ENCODE results near the gene CDH4.
"Not testable (repeated sequence)": the region's sequence is repeated elsewhere in the genome, so short reads cannot be mapped to it uniquely, and the experiment has no call there.

The CDH4 gene

GRCh38 chr20:61965606-61966491, 713.8 kb downstream of the CDH4 start:
- Histone ChIP-seq H3K4me3 (ENCODE audit: low read length in 2 of 2) (no peak overlapping the region), H3K27ac (ENCODE audit: low read depth in 2 of 2, low read length in 2 of 2) (no peak overlapping the region), H3K9me3 (ENCODE audit: control insufficient read depth in 2 of 2, low read length in 2 of 2) (no peaks in the 10 kb centered on the region), H3K36me3 (ENCODE audit: control insufficient read depth in 2 of 2, insufficient read depth in 2 of 2, low read length in 2 of 2) (no peaks in the 10 kb centered on the region), H3K9ac (ENCODE audit: low read depth in 1 of 2, low read length in 2 of 2) (no peak overlapping the region), H3K27me3 (ENCODE audit: control insufficient read depth in 2 of 2, insufficient read depth in 2 of 2, low read length in 2 of 2) (peaks cover 6 to 8% of the 10 kb centered on the region in 2 donors), H3K4me1 (ENCODE audit: control insufficient read depth in 2 of 2, insufficient read depth in 2 of 2, low read length in 2 of 2) (no peaks in the 10 kb centered on the region)

GRCh38 chr20:61966492-61967244, 714.6 kb downstream of the CDH4 start:
- Histone ChIP-seq H3K9me3 (ENCODE audit: control insufficient read depth in 2 of 2, low read length in 2 of 2) (no peaks in the 10 kb centered on the region), H3K36me3 (ENCODE audit: control insufficient read depth in 2 of 2, insufficient read depth in 2 of 2, low read length in 2 of 2) (peaks cover 0 to 2% of the 10 kb centered on the region in 2 donors), H3K27me3 (ENCODE audit: control insufficient read depth in 2 of 2, insufficient read depth in 2 of 2, low read length in 2 of 2) (peaks cover 6 to 8% of the 10 kb centered on the region in 2 donors), H3K27ac (ENCODE audit: low read depth in 2 of 2, low read length in 2 of 2) (no peak overlapping the region), H3K4me3 (ENCODE audit: low read length in 2 of 2) (no peak overlapping the region), H3K9ac (ENCODE audit: low read depth in 1 of 2, low read length in 2 of 2) (no peak overlapping the region), H3K4me1 (ENCODE audit: control insufficient read depth in 2 of 2, insufficient read depth in 2 of 2, low read length in 2 of 2) (no peaks in the 10 kb centered on the region)

- no peak overlapping the region for H3K27ac ChIP-seq (ENCODE audit: low read depth in 2 of 2, low read length in 2 of 2)
- peaks cover 6 to 8% of the 10 kb centered on the region in 2 donors for H3K27me3 ChIP-seq (ENCODE audit: control insufficient read depth in 2 of 2, insufficient read depth in 2 of 2, low read length in 2 of 2)
- H3K4me3 ChIP-seq (ENCODE audit: low read length in 2 of 2): no peak overlapping the region
- no peak overlapping the region for H3K9ac ChIP-seq (ENCODE audit: low read depth in 1 of 2, low read length in 2 of 2)
- H3K4me1 ChIP-seq (ENCODE audit: control insufficient read depth in 2 of 2, insufficient read depth in 2 of 2, low read length in 2 of 2): no peaks in the 10 kb centered on the region
- peaks cover 0 to 2% of the 10 kb centered on the region in 2 donors for H3K36me3 ChIP-seq (ENCODE audit: control insufficient read depth in 2 of 2, insufficient read depth in 2 of 2, low read length in 2 of 2)
- H3K9me3 ChIP-seq (ENCODE audit: control insufficient read depth in 2 of 2, low read length in 2 of 2): no peaks in the 10 kb centered on the region
Measured at GRCh38 chr20:61967300-61967699, 715.2 kb downstream of the CDH4 start.

- H3K4me1 ChIP-seq (ENCODE audit: control insufficient read depth in 2 of 2, insufficient read depth in 2 of 2, low read length in 2 of 2): no peaks in the 10 kb centered on the region
- H3K36me3 ChIP-seq (ENCODE audit: control insufficient read depth in 2 of 2, insufficient read depth in 2 of 2, low read length in 2 of 2): peaks cover 5 to 11% of the 10 kb centered on the region in 2 donors
- peaks cover 6 to 8% of the 10 kb centered on the region in 2 donors for H3K27me3 ChIP-seq (ENCODE audit: control insufficient read depth in 2 of 2, insufficient read depth in 2 of 2, low read length in 2 of 2)
- no peak overlapping the region for H3K4me3 ChIP-seq (ENCODE audit: low read length in 2 of 2)
- H3K9ac ChIP-seq (ENCODE audit: low read depth in 1 of 2, low read length in 2 of 2): no peak overlapping the region
- H3K27ac ChIP-seq (ENCODE audit: low read depth in 2 of 2, low read length in 2 of 2): no peak overlapping the region
- H3K9me3 ChIP-seq (ENCODE audit: control insufficient read depth in 2 of 2, low read length in 2 of 2): no peaks in the 10 kb centered on the region
Measured at GRCh38 chr20:61968036-61968810, 716.2 kb downstream of the CDH4 start.

- Histone ChIP-seq H3K36me3 (ENCODE audit: control insufficient read depth in 2 of 2, insufficient read depth in 2 of 2, low read length in 2 of 2) (peaks cover 12 to 17% of the 10 kb centered on the region in 2 donors), H3K9me3 (ENCODE audit: control insufficient read depth in 2 of 2, low read length in 2 of 2) (no peaks in the 10 kb centered on the region), H3K4me1 (ENCODE audit: control insufficient read depth in 2 of 2, insufficient read depth in 2 of 2, low read length in 2 of 2) (no peaks in the 10 kb centered on the region), H3K4me3 (ENCODE audit: low read length in 2 of 2) (no peak overlapping the region), H3K27me3 (ENCODE audit: control insufficient read depth in 2 of 2, insufficient read depth in 2 of 2, low read length in 2 of 2) (peaks cover 6 to 8% of the 10 kb centered on the region in 2 donors), H3K27ac (ENCODE audit: low read depth in 2 of 2, low read length in 2 of 2) (no peak overlapping the region), H3K9ac (ENCODE audit: low read depth in 1 of 2, low read length in 2 of 2) (no peak overlapping the region)
Measured at GRCh38 chr20:61968932-61969331, 716.9 kb downstream of the CDH4 start.

GRCh38 chr20:61969806-61970205, 717.7 kb downstream of the CDH4 start:
- Histone ChIP-seq H3K9ac (ENCODE audit: low read depth in 1 of 2, low read length in 2 of 2) (no peak overlapping the region), H3K9me3 (ENCODE audit: control insufficient read depth in 2 of 2, low read length in 2 of 2) (no peaks in the 10 kb centered on the region), H3K27me3 (ENCODE audit: control insufficient read depth in 2 of 2, insufficient read depth in 2 of 2, low read length in 2 of 2) (peaks cover 6% of the 10 kb centered on the region in 2 donors)

GRCh38 chr20:61970357-61970756, 718.3 kb downstream of the CDH4 start:
- H3K27me3 ChIP-seq (ENCODE audit: control insufficient read depth in 2 of 2, insufficient read depth in 2 of 2, low read length in 2 of 2): peaks cover under 1 to 3% of the 10 kb centered on the region in 2 donors
- H3K36me3 ChIP-seq (ENCODE audit: control insufficient read depth in 2 of 2, insufficient read depth in 2 of 2, low read length in 2 of 2): peaks cover 18 to 23% of the 10 kb centered on the region in 2 donors
- no peaks in the 10 kb centered on the region for H3K4me1 ChIP-seq (ENCODE audit: control insufficient read depth in 2 of 2, insufficient read depth in 2 of 2, low read length in 2 of 2)
- no peak overlapping the region for H3K4me3 ChIP-seq (ENCODE audit: low read length in 2 of 2)
- no peak overlapping the region for H3K27ac ChIP-seq (ENCODE audit: low read depth in 2 of 2, low read length in 2 of 2)
- no peak overlapping the region for H3K9ac ChIP-seq (ENCODE audit: low read depth in 1 of 2, low read length in 2 of 2)
- H3K9me3 ChIP-seq (ENCODE audit: control insufficient read depth in 2 of 2, low read length in 2 of 2): no peaks in the 10 kb centered on the region

More at GRCh38 chr20:61969806-61970205, 717.7 kb downstream of the CDH4 start:
- peaks cover 18 to 21% of the 10 kb centered on the region in 2 donors for H3K36me3 ChIP-seq (ENCODE audit: control insufficient read depth in 2 of 2, insufficient read depth in 2 of 2, low read length in 2 of 2)
- no peaks in the 10 kb centered on the region for H3K4me1 ChIP-seq (ENCODE audit: control insufficient read depth in 2 of 2, insufficient read depth in 2 of 2, low read length in 2 of 2)
- no peak overlapping the region for H3K27ac ChIP-seq (ENCODE audit: low read depth in 2 of 2, low read length in 2 of 2)
- H3K4me3 ChIP-seq (ENCODE audit: low read length in 2 of 2): no peak overlapping the region

- H3K4me3 ChIP-seq (ENCODE audit: low read length in 2 of 2); H3K27me3 ChIP-seq (ENCODE audit: control insufficient read depth in 2 of 2, insufficient read depth in 2 of 2, low read length in 2 of 2); H3K27ac ChIP-seq (ENCODE audit: low read depth in 2 of 2, low read length in 2 of 2); H3K9ac ChIP-seq (ENCODE audit: low read depth in 1 of 2, low read length in 2 of 2); H3K4me1 ChIP-seq (ENCODE audit: control insufficient read depth in 2 of 2, insufficient read depth in 2 of 2, low read length in 2 of 2); H3K9me3 ChIP-seq (ENCODE audit: control insufficient read depth in 2 of 2, low read length in 2 of 2): not testable (repeated sequence)
- peaks cover 22 to 30% of the 10 kb centered on the region in 2 donors for H3K36me3 ChIP-seq (ENCODE audit: control insufficient read depth in 2 of 2, insufficient read depth in 2 of 2, low read length in 2 of 2)
Measured at GRCh38 chr20:61971595-61971994, 719.5 kb downstream of the CDH4 start.

- H3K4me3 ChIP-seq (ENCODE audit: low read length in 2 of 2): no peak overlapping the region
- no peaks in the 10 kb centered on the region for H3K27me3 ChIP-seq (ENCODE audit: control insufficient read depth in 2 of 2, insufficient read depth in 2 of 2, low read length in 2 of 2)
- no peaks in the 10 kb centered on the region for H3K9me3 ChIP-seq (ENCODE audit: control insufficient read depth in 2 of 2, low read length in 2 of 2)
- no peak overlapping the region for H3K9ac ChIP-seq (ENCODE audit: low read depth in 1 of 2, low read length in 2 of 2)
- peaks cover 22 to 32% of the 10 kb centered on the region in 2 donors for H3K36me3 ChIP-seq (ENCODE audit: control insufficient read depth in 2 of 2, insufficient read depth in 2 of 2, low read length in 2 of 2)
- no peaks in the 10 kb centered on the region for H3K4me1 ChIP-seq (ENCODE audit: control insufficient read depth in 2 of 2, insufficient read depth in 2 of 2, low read length in 2 of 2)
- no peak overlapping the region for H3K27ac ChIP-seq (ENCODE audit: low read depth in 2 of 2, low read length in 2 of 2)
Measured at GRCh38 chr20:61972636-61973508, 720.8 kb downstream of the CDH4 start.

Data from mucosa of rectum (tissue), 2 donors.